Hepatocyte (in vitro differentiated cells): Measurements from ENCODE around the gene CNTNAP2. TPM values are rescaled to one million over a fixed set of nuclear protein-coding genes. Genes with fewer than 3 reads are reported as not detected.

Experiments used
- DNase-seq: peaks from one replicate; pipeline ENCODE4 v3.0.0-alpha.2; 2016; ENCODE audit warnings: low spot score
- H2AFZ ChIP-seq: fragments of 200-600 bp; sonication (generic); 2 replicates; pipeline ENCODE4 v1.6.0; 2016; ENCODE audit warnings: antibody characterized with exemption, mild to moderate bottlenecking
- H3K27ac ChIP-seq: fragments of 200-600 bp; sonication (generic); 2 replicates; pipeline ENCODE4 v1.5.1; 2016; ENCODE audit warnings: mild to moderate bottlenecking
- H3K27me3 ChIP-seq: fragments of 200-600 bp; sonication (generic); 2 replicates; pipeline ENCODE4 v1.6.1; 2016
- H3K36me3 ChIP-seq: fragments of 200-600 bp; sonication (generic); replicated peaks from 2 replicates; pipeline ENCODE4 v1.5.1; 2016; ENCODE audit warnings: low read depth; ENCODE audit not compliant: insufficient read depth
- H3K4me1 ChIP-seq: fragments of 200-600 bp; sonication (generic); 2 replicates; pipeline ENCODE4 v1.5.1; 2016; ENCODE audit warnings: mild to moderate bottlenecking, moderate library complexity; ENCODE audit not compliant: insufficient read depth
- H3K4me2 ChIP-seq: fragments of 200-600 bp; sonication (generic); 2 replicates; pipeline ENCODE4 v1.6.0; 2016
- H3K4me3 ChIP-seq: fragments of 200-600 bp; sonication (generic); 2 replicates; pipeline ENCODE4 v1.5.1; 2016; ENCODE audit warnings: mild to moderate bottlenecking
- H3K79me2 ChIP-seq: fragments of 200-600 bp; sonication (generic); 2 replicates; pipeline ENCODE4 v1.6.0; 2017; ENCODE audit warnings: mild to moderate bottlenecking
- H3K9me2 ChIP-seq: fragments of 200-600 bp; sonication (generic); replicated peaks from 2 replicates; pipeline ENCODE4 v1.6.0; 2017; ENCODE audit warnings: mild to moderate bottlenecking; ENCODE audit not compliant: insufficient read depth
- H3K9me3 ChIP-seq: fragments of 200-600 bp; sonication (generic); 2 replicates; pipeline ENCODE4 v1.5.1; 2016; ENCODE audit warnings: low read depth, mild to moderate bottlenecking
- H4K20me1 ChIP-seq: fragments of 200-600 bp; sonication (generic); 2 replicates; pipeline ENCODE4 v1.6.0; 2016; ENCODE audit warnings: mild to moderate bottlenecking; ENCODE audit not compliant: insufficient read depth, poor library complexity, severe bottlenecking
- CTCF ChIP-seq: fragments of 200-600 bp; sonication (generic); IDR thresholded peaks from 2 replicates; pipeline ENCODE4 v1.5.1; 2016; ENCODE audit warnings: antibody characterized with exemption, mild to moderate bottlenecking; ENCODE audit not compliant: poor library complexity
- EZH2 ChIP-seq: fragments of 200-600 bp; sonication (generic); IDR thresholded peaks from 2 replicates; pipeline ENCODE4 v1.6.1; 2016; ENCODE audit warnings: antibody characterized with exemption, mild to moderate bottlenecking, borderline replicate concordance
- EZH2phosphoT487 ChIP-seq: fragments of 200-600 bp; sonication (generic); IDR thresholded peaks from one replicate; pipeline ENCODE4 v1.6.1; 2018; ENCODE audit warnings: antibody characterized with exemption, mild to moderate bottlenecking, low read depth, moderate library complexity; ENCODE audit not compliant: unreplicated experiment, severe bottlenecking
- WGBS: methylation state at CpG from one replicate; pipeline ENCODE4 v1.1.6; 2016; ENCODE audit warnings: low lambda C conversion rate; ENCODE audit errors: missing lambda C conversion rate; 5-methylcytosine and 5-hydroxymethylcytosine counted together
- polyA plus RNA-seq: library from polyadenylated mRNA; unstranded; fragments of >200 nt; fragmentation: Nextera tagmentation; extraction: Ambion mirVana; gene quantifications from 2 replicates; pipeline ENCODE4 v1.2.1, GENCODE V29; 2016
- total RNA-seq: library from RNA; depleted of rRNA; stranded (reverse); fragments of >200 nt; gene quantifications from 2 replicates; pipeline ENCODE4 v1.2.3, GENCODE V29; 2014

The CNTNAP2 gene
- total and polyA plus RNA-seq, 2 experiments from 2014 or later = 7.5 to 14.7 TPM

DNA sequence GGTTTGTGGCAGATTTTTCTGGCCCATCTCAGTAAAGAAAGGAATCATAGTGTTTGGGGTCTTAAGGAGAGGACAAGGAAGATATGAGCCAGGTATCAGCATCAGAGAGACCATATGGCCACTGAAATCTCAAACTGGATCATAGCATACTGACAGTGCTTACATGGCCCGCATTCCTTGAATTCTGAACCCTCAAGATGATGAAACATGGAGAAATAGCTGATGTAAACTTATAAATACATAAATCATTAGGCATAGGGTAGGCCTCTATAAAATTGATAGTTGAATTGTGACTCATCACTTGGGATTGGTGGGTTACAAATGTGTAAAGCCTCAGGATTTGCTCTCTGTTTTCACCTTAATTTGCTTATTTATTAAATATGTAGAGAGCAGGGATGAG is 688.5 kb downstream of the CNTNAP2 start:
- H3K27me3 ChIP-seq = no peaks in the 10 kb centered on the region
- TF ChIP-seq CTCF (no peak), EZH2 (no peak), EZH2phosphoT487 (no peak)
- 87% methylated on average over 1 of the region's 1 CpG for WGBS

GRCh38 chr7:146826329-146826728 is 709.7 kb downstream of the CNTNAP2 start:
- WGBS = 20% methylated on average over 2 of the region's 2 CpGs

More for the DNA sequence above, 688.5 kb downstream of the CNTNAP2 start:
- Histone ChIP-seq H3K36me3 (no peaks in the 10 kb centered on the region), H3K27ac (no peak overlapping the region), H3K4me1 (no peaks in the 10 kb centered on the region), H4K20me1 (no peaks in the 10 kb centered on the region), H3K4me3 (no peak overlapping the region), H3K9me3 (no peaks in the 10 kb centered on the region), H3K79me2 (no peaks in the 10 kb centered on the region), H3K4me2 (no peak overlapping the region), H3K9me2 (no peaks in the 10 kb centered on the region), H2AFZ (no peak overlapping the region)
- DNase-seq = no peak

GRCh38 chr7:146830686-146831085 is 714.1 kb downstream of the CNTNAP2 start:
- 91% methylated on average over 3 of the region's 3 CpGs for WGBS
- H3K4me2 ChIP-seq = no peak overlapping the region
- H3K27me3 ChIP-seq = no peaks in the 10 kb centered on the region
- H3K9me3 ChIP-seq = no peaks in the 10 kb centered on the region
- no peaks in the 10 kb centered on the region for H3K79me2 ChIP-seq
- no peaks in the 10 kb centered on the region for H3K36me3 ChIP-seq
- no peak for DNase-seq
- no peaks in the 10 kb centered on the region for H3K4me1 ChIP-seq
- no peaks in the 10 kb centered on the region for H4K20me1 ChIP-seq
- TF ChIP-seq EZH2 = no peak
- H2AFZ ChIP-seq = no peak overlapping the region
- no peak overlapping the region for H3K4me3 ChIP-seq
- no peaks in the 10 kb centered on the region for H3K9me2 ChIP-seq
- H3K27ac ChIP-seq = no peak overlapping the region

More at GRCh38 chr7:146826329-146826728, 709.7 kb downstream of the CNTNAP2 start:
- TF ChIP-seq CTCF (no peak), EZH2phosphoT487 (no peak), EZH2 (no peak)
- no peaks in the 10 kb centered on the region for H4K20me1 ChIP-seq
- no peak overlapping the region for H3K27ac ChIP-seq
- H3K9me2 ChIP-seq = no peaks in the 10 kb centered on the region
- H3K36me3 ChIP-seq = no peaks in the 10 kb centered on the region
- H3K27me3 ChIP-seq = no peaks in the 10 kb centered on the region
- no peaks in the 10 kb centered on the region for H3K9me3 ChIP-seq
- no peak overlapping the region for H3K4me2 ChIP-seq
- no peak for DNase-seq
- no peaks in the 10 kb centered on the region for H3K4me1 ChIP-seq
- H3K79me2 ChIP-seq = no peaks in the 10 kb centered on the region
- no peak overlapping the region for H2AFZ ChIP-seq
- H3K4me3 ChIP-seq = no peak overlapping the region

GRCh38 chr7:146831875-146832274 is 715.3 kb downstream of the CNTNAP2 start:
- Histone ChIP-seq H3K79me2 (no peaks in the 10 kb centered on the region), H3K27me3 (no peaks in the 10 kb centered on the region), H3K27ac (no peak overlapping the region), H3K36me3 (no peaks in the 10 kb centered on the region), H4K20me1 (no peaks in the 10 kb centered on the region), H3K9me3 (no peaks in the 10 kb centered on the region), H3K4me2 (no peak overlapping the region), H2AFZ (no peak overlapping the region), H3K4me1 (no peaks in the 10 kb centered on the region), H3K9me2 (no peaks in the 10 kb centered on the region), H3K4me3 (no peak overlapping the region)
- DNase-seq = no peak
- WGBS = 80% methylated on average over 2 of the region's 2 CpGs
- TF ChIP-seq CTCF (no peak), EZH2 (no peak), EZH2phosphoT487 (no peak)
